ENCODE measurements around the gene INSR. TPM values are rescaled to one million over a fixed set of nuclear protein-coding genes. Genes with fewer than 3 reads are reported as not detected.

Gene INSR
- total and polyA plus RNA-seq, 4 donors: 5.8 to 64.6 (median 20.9) TPM

DNA sequence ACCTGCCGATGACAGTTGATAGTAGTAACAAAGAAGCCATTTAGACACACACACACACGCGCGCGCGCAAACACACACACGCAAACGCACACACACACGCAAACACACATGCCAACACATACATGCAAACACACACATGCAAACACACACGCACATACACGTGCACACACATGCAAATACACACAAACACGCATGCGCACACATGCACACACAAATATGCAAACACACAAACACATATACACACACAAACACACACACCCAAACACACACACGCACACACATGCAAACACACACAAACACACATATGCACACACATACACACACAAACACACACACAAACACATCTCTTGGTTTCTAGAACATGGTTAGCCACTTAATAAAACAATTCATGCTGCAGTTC is 174.6 kb downstream of the INSR start:
- ATAC-seq (ENCODE audit: insufficient read depth, low FRiP score) (no peak), DNase-seq (no peak)
- peaks cover 12 to 29% (median 26%) of the 10 kb centered on the region in 4 donors for H3K36me3 ChIP-seq (ENCODE audit: control insufficient read depth in 4 of 4, insufficient read depth in 4 of 4, low read length in 4 of 4)
- H3K4me1 ChIP-seq (ENCODE audit: control insufficient read depth in 5 of 5, insufficient read depth in 5 of 5, low read length in 5 of 5): no peaks in the 10 kb centered on the region
- TF ChIP-seq, protein P1, sequence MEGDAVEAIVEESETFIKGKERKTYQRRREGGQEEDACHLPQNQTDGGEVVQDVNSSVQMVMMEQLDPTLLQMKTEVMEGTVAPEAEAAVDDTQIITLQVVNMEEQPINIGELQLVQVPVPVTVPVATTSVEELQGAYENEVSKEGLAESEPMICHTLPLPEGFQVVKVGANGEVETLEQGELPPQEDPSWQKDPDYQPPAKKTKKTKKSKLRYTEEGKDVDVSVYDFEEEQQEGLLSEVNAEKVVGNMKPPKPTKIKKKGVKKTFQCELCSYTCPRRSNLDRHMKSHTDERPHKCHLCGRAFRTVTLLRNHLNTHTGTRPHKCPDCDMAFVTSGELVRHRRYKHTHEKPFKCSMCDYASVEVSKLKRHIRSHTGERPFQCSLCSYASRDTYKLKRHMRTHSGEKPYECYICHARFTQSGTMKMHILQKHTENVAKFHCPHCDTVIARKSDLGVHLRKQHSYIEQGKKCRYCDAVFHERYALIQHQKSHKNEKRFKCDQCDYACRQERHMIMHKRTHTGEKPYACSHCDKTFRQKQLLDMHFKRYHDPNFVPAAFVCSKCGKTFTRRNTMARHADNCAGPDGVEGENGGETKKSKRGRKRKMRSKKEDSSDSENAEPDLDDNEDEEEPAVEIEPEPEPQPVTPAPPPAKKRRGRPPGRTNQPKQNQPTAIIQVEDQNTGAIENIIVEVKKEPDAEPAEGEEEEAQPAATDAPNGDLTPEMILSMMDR (IDR thresholded peaks at IDR 0.05; ENCODE audit: control extremely low read depth, extremely low read depth): no peak
- no peak overlapping the region for H3K27ac ChIP-seq (ENCODE audit: low read depth in 1 of 2, low read length in 1 of 2)
- H3K27me3 ChIP-seq (ENCODE audit: control insufficient read depth in 3 of 3, insufficient read depth in 3 of 3, low read length in 2 of 3): no peaks in the 10 kb centered on the region
- WGBS, 2 donors: 89 to 97% methylated on average over 14 of the region's 14 CpGs
- no peak overlapping the region for H3K9ac ChIP-seq (ENCODE audit: insufficient read depth in 1 of 2, low read length in 2 of 2)
- no peak overlapping the region for H3K4me3 ChIP-seq
- peaks cover 0 to 2% (median 0%) of the 10 kb centered on the region in 4 donors for H3K9me3 ChIP-seq (ENCODE audit: control insufficient read depth in 4 of 4, insufficient read depth in 3 of 4, low read length in 3 of 4)

DNA sequence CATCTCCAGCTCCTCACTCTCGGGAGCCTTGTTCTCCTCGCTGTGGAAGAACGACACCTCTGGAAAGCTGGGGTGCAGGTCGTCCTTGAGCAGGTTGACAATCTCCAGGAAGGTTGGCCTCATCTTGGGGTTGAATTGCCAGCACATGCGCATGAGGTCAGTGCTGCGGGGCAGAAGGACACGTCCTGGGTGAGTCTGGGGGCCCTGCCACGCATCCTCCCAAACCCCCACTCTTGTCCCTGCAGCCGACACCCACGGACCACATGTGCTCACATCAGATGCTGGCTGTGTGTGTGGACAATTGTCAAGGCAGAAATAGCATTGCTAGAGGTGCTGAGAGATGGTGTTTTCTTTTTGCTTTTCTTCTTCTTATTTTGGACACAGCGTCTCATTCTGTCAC is 177.0 kb downstream of the INSR start:
- Histone ChIP-seq H3K9ac (ENCODE audit: insufficient read depth in 1 of 2, low read length in 2 of 2) (no peak overlapping the region), H3K4me1 (ENCODE audit: control insufficient read depth in 5 of 5, insufficient read depth in 5 of 5, low read length in 5 of 5) (no peaks in the 10 kb centered on the region), H3K4me3 (no peak overlapping the region), H3K27me3 (ENCODE audit: control insufficient read depth in 3 of 3, insufficient read depth in 3 of 3, low read length in 2 of 3) (no peaks in the 10 kb centered on the region), H3K9me3 (ENCODE audit: control insufficient read depth in 4 of 4, insufficient read depth in 3 of 4, low read length in 3 of 4) (peaks cover 0 to 3% (median under 1%) of the 10 kb centered on the region in 4 donors), H3K27ac (ENCODE audit: low read depth in 1 of 2, low read length in 1 of 2) (no peak overlapping the region), H3K36me3 (ENCODE audit: control insufficient read depth in 4 of 4, insufficient read depth in 4 of 4, low read length in 4 of 4) (peaks cover 5 to 25% (median 19%) of the 10 kb centered on the region in 4 donors)
- DNase-seq (no peak), ATAC-seq (ENCODE audit: insufficient read depth, low FRiP score) (no peak)
- TF ChIP-seq, protein P1 (IDR thresholded peaks at IDR 0.05; ENCODE audit: control extremely low read depth, extremely low read depth): no peak
- WGBS, 2 donors: 87 to 96% methylated on average over 11 of the region's 11 CpGs

DNA sequence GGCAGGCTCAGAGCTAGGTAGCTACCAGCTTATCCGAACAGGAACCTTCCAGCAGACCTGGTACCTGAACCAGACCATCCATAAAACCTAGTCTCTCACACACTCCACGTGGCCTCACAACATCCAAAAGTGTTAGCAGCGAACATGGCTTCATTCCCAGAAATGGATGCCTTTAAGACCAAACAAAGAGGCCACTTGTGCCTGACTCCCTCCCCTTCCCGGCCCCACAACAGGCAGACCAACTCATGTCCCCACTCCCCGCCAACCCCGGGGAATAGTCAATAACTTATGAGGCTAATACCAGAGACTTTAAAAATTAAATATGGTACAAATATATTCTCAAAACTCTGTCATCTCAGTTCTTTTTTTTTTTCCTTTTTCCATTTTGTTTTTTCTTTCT is 178.5 kb downstream of the INSR start:
- peaks cover 2 to 18% (median 15%) of the 10 kb centered on the region in 4 donors for H3K36me3 ChIP-seq (ENCODE audit: control insufficient read depth in 4 of 4, insufficient read depth in 4 of 4, low read length in 4 of 4)
- TF ChIP-seq, protein P1 (IDR thresholded peaks at IDR 0.05; ENCODE audit: control extremely low read depth, extremely low read depth): no peak
- no peak overlapping the region for H3K4me3 ChIP-seq
- ATAC-seq (ENCODE audit: insufficient read depth, low FRiP score) (no peak), DNase-seq (no peak)
- H3K4me1 ChIP-seq (ENCODE audit: control insufficient read depth in 5 of 5, insufficient read depth in 5 of 5, low read length in 5 of 5): no peaks in the 10 kb centered on the region
- 76 to 89% methylated on average over 6 of the region's 6 CpGs for WGBS, 2 donors
- H3K9ac ChIP-seq (ENCODE audit: insufficient read depth in 1 of 2, low read length in 2 of 2): no peak overlapping the region
- no peak overlapping the region for H3K27ac ChIP-seq (ENCODE audit: low read depth in 1 of 2, low read length in 1 of 2)
- no peaks in the 10 kb centered on the region for H3K27me3 ChIP-seq (ENCODE audit: control insufficient read depth in 3 of 3, insufficient read depth in 3 of 3, low read length in 2 of 3)
- H3K9me3 ChIP-seq (ENCODE audit: control insufficient read depth in 4 of 4, insufficient read depth in 3 of 4, low read length in 3 of 4): peaks cover 0 to 3% (median under 1%) of the 10 kb centered on the region in 4 donors

DNA sequence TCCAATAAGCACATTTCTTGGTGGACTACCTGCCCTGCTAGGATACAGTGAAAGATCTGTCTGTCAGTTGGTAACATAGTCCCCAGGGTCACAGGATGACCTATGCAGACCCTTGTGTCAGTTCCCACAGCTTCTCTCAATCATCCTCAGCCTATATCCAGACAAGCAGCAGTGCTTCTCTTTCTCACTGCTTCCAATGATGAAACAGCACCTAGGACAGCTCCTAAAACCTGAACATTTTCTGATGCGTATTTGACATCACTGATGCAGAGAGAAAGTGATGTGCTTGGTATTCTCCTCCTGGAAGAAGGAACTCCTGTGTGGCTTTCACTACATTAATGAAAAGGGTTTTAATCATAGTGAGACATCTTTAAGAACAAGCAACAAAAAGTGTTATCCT is 181.0 kb downstream of the INSR start:
- no peak for ATAC-seq (ENCODE audit: insufficient read depth, low FRiP score)
- H3K36me3 ChIP-seq (ENCODE audit: control insufficient read depth in 4 of 4, insufficient read depth in 4 of 4, low read length in 4 of 4): peaks cover 0 to 10% (median 4%) of the 10 kb centered on the region in 4 donors

More for the DNA sequence above, 181.0 kb downstream of the INSR start:
- TF ChIP-seq, protein P1 (IDR thresholded peaks at IDR 0.05; ENCODE audit: control extremely low read depth, extremely low read depth): no peak
- no peak for DNase-seq
- Histone ChIP-seq H3K4me1 (ENCODE audit: control insufficient read depth in 5 of 5, insufficient read depth in 5 of 5, low read length in 5 of 5) (peaks cover 0 to 2% (median 0%) of the 10 kb centered on the region in 5 donors), H3K27me3 (ENCODE audit: control insufficient read depth in 3 of 3, insufficient read depth in 3 of 3, low read length in 2 of 3) (no peaks in the 10 kb centered on the region), H3K9me3 (ENCODE audit: control insufficient read depth in 4 of 4, insufficient read depth in 3 of 4, low read length in 3 of 4) (peaks cover 0 to 3% (median 0%) of the 10 kb centered on the region in 4 donors), H3K9ac (ENCODE audit: insufficient read depth in 1 of 2, low read length in 2 of 2) (no peak overlapping the region), H3K27ac (ENCODE audit: low read depth in 1 of 2, low read length in 1 of 2) (no peak overlapping the region), H3K4me3 (no peak overlapping the region)
- 90 to 95% methylated on average over 1 of the region's 1 CpG for WGBS, 2 donors

Measured in lung (tissue), 12 donors.